HepG2 (cell line): Measurements from ENCODE around the gene RNASE8. TPM values are rescaled to one million over a fixed set of nuclear protein-coding genes. Genes with fewer than 3 reads are reported as not detected.

Experiments used
- microRNA-seq: library from miRNA; unstranded; fragments of <30 nt; microRNA quantifications from one replicate; pipeline ENCODE4, GENCODE V29; 2020
- polyA plus RNA-seq, 8 experiments: library from polyadenylated mRNA; depleted of rRNA in 3 of 8; stranded (reverse) in 7 of 8; unstranded in 1 of 8; fragments of >200 nt; fragmentation: Illumina TruSeq in 4 of 8; extraction: Trizol in 4 of 8; gene quantifications; 2 replicates each; pipeline versions ENCODE4 v1.2.1 to v1.2.3, GENCODE V29; 2011 to 2016; ENCODE audit warnings: low read depth in 4 of 8, missing spikeins in 1 of 8, mixed read lengths in 1 of 8; ENCODE audit not compliant: insufficient read depth in 1 of 8
- total RNA-seq, 5 experiments: library from RNA; depleted of rRNA; stranded (reverse); fragments of >200 nt; fragmentation: Illumina TruSeq; extraction: Trizol; gene quantifications; 2 replicates each; pipeline ENCODE4 v1.2.3, GENCODE V29; 2016; ENCODE audit warnings: low read depth in 1 of 5

Gene RNASE8
- total and polyA plus RNA-seq, 2 of the 13 experiments (the other 11 are each of a cell fraction or from before 2014, with no cell fraction given), result not detected

Small RNA genes within 50 kb of the gene (microRNA-seq; reads per million reads assigned to microRNA genes)
- gene MIR6717, result not detected

Other genes with a start within 250 kb of the RNASE8 start
- gene RNASE3, start 166.4 kb upstream of the RNASE8 start, total RNA-seq (2016; rRNA removed; fragmentation: Illumina TruSeq; extraction: Trizol), result not detected in 2 replicates
- not detected in 2 replicates for gene RNASE3, start 166.4 kb upstream of the RNASE8 start, polyA plus RNA-seq (2011; rRNA removed)
- 0.69 TPM in 2 replicates for gene RNASE2, start 102.3 kb upstream of the RNASE8 start, total RNA-seq (2016; rRNA removed; fragmentation: Illumina TruSeq; extraction: Trizol)
- gene RNASE2, start 102.3 kb upstream of the RNASE8 start, polyA plus RNA-seq (2011; rRNA removed), result not detected in 2 replicates
- gene METTL17, start 67.8 kb upstream of the RNASE8 start, total RNA-seq (2016; rRNA removed; fragmentation: Illumina TruSeq; extraction: Trizol), result 46.9 and 122 TPM in 2 replicates
- 181 and 199 TPM in 2 replicates for gene METTL17, start 67.8 kb upstream of the RNASE8 start, polyA plus RNA-seq (2011; rRNA removed)
- gene SLC39A2, start 58.5 kb upstream of the RNASE8 start, total RNA-seq (2016; rRNA removed; fragmentation: Illumina TruSeq; extraction: Trizol), result 0.11 TPM in 1 of 2 replicates, not detected in the other
- 0.05 and 0.08 TPM in 2 replicates for gene SLC39A2, start 58.5 kb upstream of the RNASE8 start, polyA plus RNA-seq (2011; rRNA removed)
- 27.2 and 27.4 TPM in 2 replicates for gene NDRG2, start 32.8 kb upstream of the RNASE8 start, total RNA-seq (2016; rRNA removed; fragmentation: Illumina TruSeq; extraction: Trizol)
- 143 and 189 TPM in 2 replicates for gene NDRG2, start 32.8 kb upstream of the RNASE8 start, polyA plus RNA-seq (2011; rRNA removed)
- gene TPPP2, start 27.6 kb upstream of the RNASE8 start, total RNA-seq (2016; rRNA removed; fragmentation: Illumina TruSeq; extraction: Trizol), result 0.58 and 0.63 TPM in 2 replicates
- 1.7 and 4.2 TPM in 2 replicates for gene TPPP2, start 27.6 kb upstream of the RNASE8 start, polyA plus RNA-seq (2011; rRNA removed)
- not detected in 2 replicates for gene RNASE13, start 23.0 kb upstream of the RNASE8 start, total RNA-seq (2016; rRNA removed; fragmentation: Illumina TruSeq; extraction: Trizol)
- 1.0 and 1.4 TPM in 2 replicates for gene RNASE13, start 23.0 kb upstream of the RNASE8 start, polyA plus RNA-seq (2011; rRNA removed)
- gene RNASE7, start 15.5 kb upstream of the RNASE8 start, total RNA-seq (2016; rRNA removed; fragmentation: Illumina TruSeq; extraction: Trizol), result not detected in 2 replicates
- 0.04 and 0.17 TPM in 2 replicates for gene RNASE7, start 15.5 kb upstream of the RNASE8 start, polyA plus RNA-seq (2011; rRNA removed)
- gene ARHGEF40, start 12.5 kb downstream of the RNASE8 start, total RNA-seq (2016; rRNA removed; fragmentation: Illumina TruSeq; extraction: Trizol), result 18.5 and 28.1 TPM in 2 replicates
- 78.1 and 97.1 TPM in 2 replicates for gene ARHGEF40, start 12.5 kb downstream of the RNASE8 start, polyA plus RNA-seq (2011; rRNA removed)
- gene ZNF219, start 40.8 kb downstream of the RNASE8 start, total RNA-seq (2016; rRNA removed; fragmentation: Illumina TruSeq; extraction: Trizol), result 21.0 and 36.6 TPM in 2 replicates
- 34.5 and 42.2 TPM in 2 replicates for gene ZNF219, start 40.8 kb downstream of the RNASE8 start, polyA plus RNA-seq (2011; rRNA removed)
- 0.29 TPM in 1 of 2 replicates, not detected in the other for gene TMEM253, start 43.2 kb downstream of the RNASE8 start, total RNA-seq (2016; rRNA removed; fragmentation: Illumina TruSeq; extraction: Trizol)
- gene TMEM253, start 43.2 kb downstream of the RNASE8 start, polyA plus RNA-seq (2011; rRNA removed), result 0.45 and 0.65 TPM in 2 replicates
- not detected in 2 replicates for gene OR5AU1, start 98.2 kb downstream of the RNASE8 start, total RNA-seq (2016; rRNA removed; fragmentation: Illumina TruSeq; extraction: Trizol)
- not detected in 2 replicates for gene OR5AU1, start 98.2 kb downstream of the RNASE8 start, polyA plus RNA-seq (2011; rRNA removed)
- gene HNRNPC, start 211.6 kb downstream of the RNASE8 start, total RNA-seq (2016; rRNA removed; fragmentation: Illumina TruSeq; extraction: Trizol), result 1,099 and 1,563 TPM in 2 replicates
- 577 and 628 TPM in 2 replicates for gene HNRNPC, start 211.6 kb downstream of the RNASE8 start, polyA plus RNA-seq (2011; rRNA removed)
- 0.10 and 0.13 TPM in 2 replicates for gene RPGRIP1, start 222.3 kb downstream of the RNASE8 start, total RNA-seq (2016; rRNA removed; fragmentation: Illumina TruSeq; extraction: Trizol)
- gene RPGRIP1, start 222.3 kb downstream of the RNASE8 start, polyA plus RNA-seq (2011; rRNA removed), result 0.47 and 1.1 TPM in 2 replicates